Body of pancreas (tissue), 4 donors: Measurements from ENCODE around the gene TRIM46.

Source experiments
- CTCF ChIP-seq, 7 experiments: fragments of 450-650 bp in 4 of 7; fragments of 200-600 bp in 3 of 7; sonication (generic) in 3 of 7; IDR thresholded peaks; one replicate each; pipeline ENCODE4 v1.5.1; 2016 to 2019; ENCODE audit warnings: antibody characterized with exemption in 7 of 7
- POLR2A ChIP-seq, 3 donors: fragments of 450-650 bp; IDR thresholded peaks; one replicate each; pipeline ENCODE4 v1.6.1; 2016; ENCODE audit warnings: antibody characterized with exemption in 3 of 3, mild to moderate bottlenecking in 2 of 3

GRCh38 chr1:155207806-155208540 lies 34.3 kb downstream of the TRIM46 start, which contains the start of gene THBS3:
- TF ChIP-seq CTCF (IDR thresholded peaks at IDR 0.05) (no peak), POLR2A (IDR thresholded peaks at IDR 0.05) (no peak)
